SK-N-SH (cell line): ENCODE results near the gene LRMDA. TPM values are rescaled to one million over a fixed set of nuclear protein-coding genes. Genes with fewer than 3 reads are reported as not detected.

Experiments
- CTCF ChIA-PET: fragments of 300-600, 350-600 bp; formaldehyde crosslinking; extraction: SDS; loops from one replicate; lab custom pipeline; 2021; lab: Yijun Ruan, JAX
- POLR2A ChIA-PET: fragments of 350-600 bp; sonication (Branson Sonifier 250); formaldehyde crosslinking; extraction: SDS; loops from one replicate; lab custom pipeline; 2020; ENCODE audit warnings: antibody characterized with exemption, inconsistent platforms; lab: Yijun Ruan, JAX
- DNase-seq: peaks from one replicate; pipeline ENCODE4 v3.0.0; 2012
- H2AFZ ChIP-seq: fragments of 200-600 bp; sonication (generic); 2 replicates; pipeline ENCODE4 v1.8.1; 2016; ENCODE audit warnings: antibody characterized with exemption, mild to moderate bottlenecking, low read depth
- H3F3A ChIP-seq: fragments of 200-600 bp; sonication (generic); replicated peaks from 2 replicates; pipeline ENCODE3; 2016; ENCODE audit warnings: antibody characterized with exemption, mild to moderate bottlenecking; ENCODE audit not compliant: insufficient read depth
- H3K27ac ChIP-seq, 2 experiments: fragments of 200-500 bp in 1 of 2; fragments of 200-600 bp in 1 of 2; sonication (Bioruptor generic) in 1 of 2; sonication (generic), shearing (Covaris generic) in 1 of 2; 2 replicates each; pipeline versions ENCODE4 v1.5.1 to v1.6.1; 2014 to 2016; ENCODE audit warnings: low read depth in 2 of 2, inconsistent platforms in 1 of 2, low read length in 1 of 2, mild to moderate bottlenecking in 1 of 2, mixed read lengths in 1 of 2
- H3K27me3 ChIP-seq: fragments of 200-600 bp; sonication (generic), shearing (Covaris generic); 2 replicates; pipeline ENCODE4 v1.6.1; 2016; ENCODE audit warnings: mixed run types; ENCODE audit not compliant: insufficient read depth
- H3K36me3 ChIP-seq, 2 experiments: fragments of 200-500 bp in 1 of 2; fragments of 200-600 bp in 1 of 2; sonication (Bioruptor generic) in 1 of 2; sonication (generic) in 1 of 2; replicated peaks in 1 of 2; 2 replicates each; pipeline versions ENCODE3 to v1.5.1; 2014 to 2016; ENCODE audit warnings: low read length in 1 of 2, mild to moderate bottlenecking in 1 of 2; ENCODE audit not compliant: insufficient read depth in 2 of 2, control insufficient read depth in 1 of 2
- H3K4me1 ChIP-seq, 2 experiments: fragments of 200-500 bp in 1 of 2; fragments of 200-600 bp in 1 of 2; sonication (Bioruptor generic) in 1 of 2; sonication (generic), shearing (Covaris generic) in 1 of 2; 2 replicates each; pipeline versions ENCODE4 v1.5.1 to v1.6.1; 2014 to 2016; ENCODE audit warnings: low read depth in 1 of 2, low read length in 1 of 2, mixed run types in 1 of 2; ENCODE audit not compliant: insufficient read depth in 2 of 2, control insufficient read depth in 1 of 2
- H3K4me2 ChIP-seq: fragments of 200-600 bp; sonication (generic), shearing (Covaris generic); 2 replicates; pipeline ENCODE4 v1.6.1; 2017; ENCODE audit warnings: mixed run types
- H3K4me3 ChIP-seq, 2 experiments: fragments of 200-500 bp in 1 of 2; fragments of 200-600 bp in 1 of 2; sonication (Bioruptor generic) in 1 of 2; sonication (generic), shearing (Covaris generic) in 1 of 2; 2 replicates each; pipeline versions ENCODE4 v1.5.1 to v1.8.1; 2014 to 2016; ENCODE audit warnings: low read depth in 2 of 2, inconsistent platforms in 1 of 2, low read length in 1 of 2, mild to moderate bottlenecking in 1 of 2, mixed read lengths in 1 of 2, moderate library complexity in 1 of 2
- H3K79me2 ChIP-seq: fragments of 200-600 bp; sonication (generic); 2 replicates; pipeline ENCODE4 v1.8.1; 2017; ENCODE audit warnings: mild to moderate bottlenecking; ENCODE audit not compliant: insufficient read depth
- H3K9ac ChIP-seq: fragments of 200-600 bp; sonication (generic); 2 replicates; pipeline ENCODE4 v1.6.1; 2017; ENCODE audit warnings: mixed run types
- H3K9me2 ChIP-seq: fragments of 200-600 bp; sonication (generic); 2 replicates; pipeline ENCODE4 v1.6.1; 2017; ENCODE audit warnings: mixed run types
- H3K9me3 ChIP-seq: fragments of 200-600 bp; sonication (generic); 2 replicates; pipeline ENCODE4 v1.6.1; 2017; ENCODE audit warnings: mixed run types, mild to moderate bottlenecking, moderate library complexity
- H4K20me1 ChIP-seq: fragments of 200-600 bp; sonication (generic); 2 replicates; pipeline ENCODE4 v1.6.1; 2017; ENCODE audit warnings: mild to moderate bottlenecking, mixed run types; ENCODE audit not compliant: insufficient read depth
- CHD2 ChIP-seq: fragments of 150-350 bp; IDR thresholded peaks from 2 replicates; pipeline ENCODE4 v1.6.1; 2018; ENCODE audit warnings: low read length; ENCODE audit not compliant: partially characterized antibody
- ELF1 ChIP-seq: IDR thresholded peaks from 2 replicates; pipeline ENCODE4 v1.4.0; 2012
- FOXM1 ChIP-seq: IDR thresholded peaks from 2 replicates; pipeline ENCODE4 v1.4.0; 2012; ENCODE audit warnings: low read depth, mild to moderate bottlenecking
- GABPA ChIP-seq: IDR thresholded peaks from 2 replicates; pipeline ENCODE4 v1.4.0; 2012; ENCODE audit warnings: low read depth, mild to moderate bottlenecking
- MEF2A ChIP-seq: IDR thresholded peaks from 2 replicates; pipeline ENCODE4 v1.4.0; 2012; ENCODE audit warnings: low read depth, borderline replicate concordance
- NRF1 ChIP-seq: IDR thresholded peaks from 2 replicates; pipeline ENCODE4 v1.6.1; 2012; ENCODE audit warnings: low read depth, mild to moderate bottlenecking, low read length
- RAD21 ChIP-seq: IDR thresholded peaks from 2 replicates; pipeline ENCODE4 v1.6.1; 2012; ENCODE audit warnings: mild to moderate bottlenecking, low read length
- RFX5 ChIP-seq: IDR thresholded peaks from 2 replicates; pipeline ENCODE4 v1.6.1; 2012; ENCODE audit warnings: mild to moderate bottlenecking, improper control_type of control experiment, low read length
- SIN3A ChIP-seq: IDR thresholded peaks from 2 replicates; pipeline ENCODE4 v1.6.1; 2012; ENCODE audit warnings: low read depth, mild to moderate bottlenecking, low read length, moderate library complexity, borderline replicate concordance
- SMC3 ChIP-seq: IDR thresholded peaks from 2 replicates; pipeline ENCODE4 v1.6.1; 2012; ENCODE audit warnings: low read depth, low read length, improper control_type of control experiment
- TAF1 ChIP-seq: IDR thresholded peaks from 2 replicates; pipeline ENCODE4 v1.6.1; 2012; ENCODE audit warnings: low read depth, mild to moderate bottlenecking, low read length, moderate library complexity, borderline replicate concordance
- YY1 ChIP-seq: IDR thresholded peaks from 2 replicates; pipeline ENCODE4 v1.4.0; 2012; ENCODE audit warnings: low read depth, mild to moderate bottlenecking
- WGBS: methylation state at CpG from one replicate; pipeline ENCODE4 v1.1.6; 2017; ENCODE audit warnings: low lambda C conversion rate; 5-methylcytosine and 5-hydroxymethylcytosine counted together
- polyA plus RNA-seq, 3 experiments: library from polyadenylated mRNA; depleted of rRNA; stranded (reverse); fragments of >200 nt; gene quantifications; 2 replicates each; pipeline ENCODE4 v1.2.3, GENCODE V29; 2012
- TF ChIP-seq, protein P1 (sequence below): IDR thresholded peaks from 2 replicates; pipeline ENCODE4; 2012
- TF ChIP-seq, protein P2 (sequence below): IDR thresholded peaks from 2 replicates; pipeline ENCODE4 v1.6.1; 2012; ENCODE audit warnings: mild to moderate bottlenecking, low read depth, low read length, moderate library complexity
- TF ChIP-seq, protein P3 (sequence below): fragments of 150-350 bp; IDR thresholded peaks from 2 replicates; pipeline ENCODE4 v1.6.1; 2017; ENCODE audit warnings: antibody characterized with exemption, low read length, low read depth, borderline replicate concordance

LRMDA gene
- polyA plus RNA-seq, 1 of the 3 experiments (the other 2 are of a cell fraction): 0.95 TPM

DNA sequence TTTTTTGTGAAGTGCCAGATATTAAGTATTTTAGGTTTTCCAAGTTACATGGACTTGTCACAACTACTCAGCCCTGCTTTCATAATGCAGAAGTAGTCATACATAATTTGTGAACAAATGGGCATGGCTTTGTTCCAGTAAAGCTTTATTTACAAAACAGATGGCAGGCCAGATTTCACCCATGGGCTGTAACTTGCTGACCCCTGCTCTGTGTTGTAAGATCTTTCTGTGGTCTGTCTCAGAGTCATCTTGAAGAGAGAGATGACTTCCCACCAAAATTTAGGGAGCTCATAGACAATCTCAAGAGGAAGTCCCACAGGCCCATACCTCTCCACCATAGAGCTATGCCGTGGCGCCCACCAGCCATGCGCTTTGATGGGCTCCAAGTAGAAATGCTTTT, 616.1 kb downstream of the LRMDA start:
- no peak for DNase-seq
- no peak overlapping the region for H2AFZ ChIP-seq
- H3K27ac ChIP-seq: no peak overlapping the region
- no peaks in the 10 kb centered on the region for H3K9me2 ChIP-seq
- H3K4me3 ChIP-seq: no peak overlapping the region
- H3K4me1 ChIP-seq: no peaks in the 10 kb centered on the region; a peak in 1 of 4 replicates
- no peak overlapping the region for H3K4me2 ChIP-seq
- H3K27me3 ChIP-seq: 0 out of 2 replicates have a peak, but pooled peaks cover 5% of the 10 kb centered on the region
- H3K79me2 ChIP-seq: no peaks in the 10 kb centered on the region
- no peaks in the 10 kb centered on the region for H3K9me3 ChIP-seq
- no peaks in the 10 kb centered on the region for H4K20me1 ChIP-seq
- no peak for TF ChIP-seq RAD21
- no peak for TF ChIP-seq MEF2A
- TF ChIP-seq, protein P1, sequence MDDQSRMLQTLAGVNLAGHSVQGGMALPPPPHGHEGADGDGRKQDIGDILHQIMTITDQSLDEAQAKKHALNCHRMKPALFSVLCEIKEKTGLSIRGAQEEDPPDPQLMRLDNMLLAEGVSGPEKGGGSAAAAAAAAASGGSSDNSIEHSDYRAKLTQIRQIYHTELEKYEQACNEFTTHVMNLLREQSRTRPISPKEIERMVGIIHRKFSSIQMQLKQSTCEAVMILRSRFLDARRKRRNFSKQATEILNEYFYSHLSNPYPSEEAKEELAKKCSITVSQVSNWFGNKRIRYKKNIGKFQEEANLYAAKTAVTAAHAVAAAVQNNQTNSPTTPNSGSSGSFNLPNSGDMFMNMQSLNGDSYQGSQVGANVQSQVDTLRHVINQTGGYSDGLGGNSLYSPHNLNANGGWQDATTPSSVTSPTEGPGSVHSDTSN: no peak
- no peak for TF ChIP-seq FOXM1
- TF ChIP-seq, protein P2, sequence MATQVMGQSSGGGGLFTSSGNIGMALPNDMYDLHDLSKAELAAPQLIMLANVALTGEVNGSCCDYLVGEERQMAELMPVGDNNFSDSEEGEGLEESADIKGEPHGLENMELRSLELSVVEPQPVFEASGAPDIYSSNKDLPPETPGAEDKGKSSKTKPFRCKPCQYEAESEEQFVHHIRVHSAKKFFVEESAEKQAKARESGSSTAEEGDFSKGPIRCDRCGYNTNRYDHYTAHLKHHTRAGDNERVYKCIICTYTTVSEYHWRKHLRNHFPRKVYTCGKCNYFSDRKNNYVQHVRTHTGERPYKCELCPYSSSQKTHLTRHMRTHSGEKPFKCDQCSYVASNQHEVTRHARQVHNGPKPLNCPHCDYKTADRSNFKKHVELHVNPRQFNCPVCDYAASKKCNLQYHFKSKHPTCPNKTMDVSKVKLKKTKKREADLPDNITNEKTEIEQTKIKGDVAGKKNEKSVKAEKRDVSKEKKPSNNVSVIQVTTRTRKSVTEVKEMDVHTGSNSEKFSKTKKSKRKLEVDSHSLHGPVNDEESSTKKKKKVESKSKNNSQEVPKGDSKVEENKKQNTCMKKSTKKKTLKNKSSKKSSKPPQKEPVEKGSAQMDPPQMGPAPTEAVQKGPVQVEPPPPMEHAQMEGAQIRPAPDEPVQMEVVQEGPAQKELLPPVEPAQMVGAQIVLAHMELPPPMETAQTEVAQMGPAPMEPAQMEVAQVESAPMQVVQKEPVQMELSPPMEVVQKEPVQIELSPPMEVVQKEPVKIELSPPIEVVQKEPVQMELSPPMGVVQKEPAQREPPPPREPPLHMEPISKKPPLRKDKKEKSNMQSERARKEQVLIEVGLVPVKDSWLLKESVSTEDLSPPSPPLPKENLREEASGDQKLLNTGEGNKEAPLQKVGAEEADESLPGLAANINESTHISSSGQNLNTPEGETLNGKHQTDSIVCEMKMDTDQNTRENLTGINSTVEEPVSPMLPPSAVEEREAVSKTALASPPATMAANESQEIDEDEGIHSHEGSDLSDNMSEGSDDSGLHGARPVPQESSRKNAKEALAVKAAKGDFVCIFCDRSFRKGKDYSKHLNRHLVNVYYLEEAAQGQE: no peak
- no peak for TF ChIP-seq GABPA
- no peak for TF ChIP-seq NRF1
- TF ChIP-seq, protein P3, sequence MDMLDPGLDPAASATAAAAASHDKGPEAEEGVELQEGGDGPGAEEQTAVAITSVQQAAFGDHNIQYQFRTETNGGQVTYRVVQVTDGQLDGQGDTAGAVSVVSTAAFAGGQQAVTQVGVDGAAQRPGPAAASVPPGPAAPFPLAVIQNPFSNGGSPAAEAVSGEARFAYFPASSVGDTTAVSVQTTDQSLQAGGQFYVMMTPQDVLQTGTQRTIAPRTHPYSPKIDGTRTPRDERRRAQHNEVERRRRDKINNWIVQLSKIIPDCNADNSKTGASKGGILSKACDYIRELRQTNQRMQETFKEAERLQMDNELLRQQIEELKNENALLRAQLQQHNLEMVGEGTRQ: no peak
- TF ChIP-seq YY1: no peak
- no peak for TF ChIP-seq SMC3
- TF ChIP-seq RFX5: no peak
- no peak for TF ChIP-seq TAF1
- TF ChIP-seq CHD2: no peak
- TF ChIP-seq SIN3A: no peak
- TF ChIP-seq ELF1: no peak
- H3K9ac ChIP-seq: no peak overlapping the region
- H3K36me3 ChIP-seq: no peaks in the 10 kb centered on the region
- 89% methylated on average over 3 of the region's 3 CpGs for WGBS
- ChIA-PET CTCF (interaction anchor here (0.5 to 2.0 kb wide), 3 partner anchors 13 to 477 kb away, joined by 3 to 4 read pairs (median 3); no protein-coding TSS in a partner anchor), POLR2A (no interaction called here)
- H3F3A ChIP-seq: no peaks in the 10 kb centered on the region
